GM12878 (cell line): ENCODE data around the gene PRKG1. TPM values are rescaled to one million over a fixed set of nuclear protein-coding genes. Genes with fewer than 3 reads are reported as not detected.
"Not testable (repeated sequence)": the region's sequence is repeated elsewhere in the genome, so short reads cannot be mapped to it uniquely, and the experiment has no call there.

Source experiments
- ATAC-seq: fragments of 200-7000 bp; cut with Tn5 transposase; 3 replicates; pipeline ENCODE4 v1.9.1; 2020; ENCODE audit warnings: mild to moderate bottlenecking, moderate library complexity
- BruUV-seq: library from RNA; stranded (reverse); fragments of 400-500 nt; replicated peaks from 2 replicates; lab custom pipeline; 2021; lab: Mats Ljungman, UMichigan
- CTCF ChIA-PET: fragments of 300-600 bp; sonication (Branson Sonifier 250); formaldehyde crosslinking; extraction: SDS; loops from one replicate; lab custom pipeline; 2021; ENCODE audit warnings: inconsistent platforms; lab: Yijun Ruan, JAX
- POLR2A ChIA-PET: fragments of 350-600 bp; formaldehyde crosslinking; extraction: SDS; loops from one replicate; lab custom pipeline; 2021; ENCODE audit warnings: inconsistent platforms; lab: Charles Lee
- RAD21 ChIA-PET: fragments of 300-600 bp; sonication (Branson Sonifier 250); formaldehyde crosslinking; loops from one replicate; lab custom pipeline; 2023; ENCODE audit warnings: antibody characterized with exemption; ENCODE audit not compliant: unreplicated experiment; lab: Charles Lee
- SMC1A ChIA-PET: fragments of 300-600 bp; sonication (Branson Sonifier 250); formaldehyde crosslinking; loops from one replicate; lab custom pipeline; 2023; ENCODE audit not compliant: unreplicated experiment, uncharacterized antibody; lab: Charles Lee
- DNase-seq: peaks from one replicate; pipeline ENCODE4 v3.0.0-alpha.2; 2011; ENCODE audit warnings: low read depth, low spot score
- FAIRE-seq: peaks from 3 replicates; lab custom pipeline; 2011; peaks lifted over from hg19 to GRCh38; lab: Jason Lieb, UNC
- H2AFZ ChIP-seq: 2 replicates; pipeline ENCODE4 v1.6.0; 2011; ENCODE audit warnings: low read depth, low read length, control low read depth; ENCODE audit not compliant: control insufficient read depth
- H3K27ac ChIP-seq: 2 replicates; pipeline ENCODE4 v1.5.1; 2011; ENCODE audit warnings: control low read depth; ENCODE audit not compliant: control insufficient read depth, insufficient read depth
- H3K27me3 ChIP-seq, 2 experiments: replicated peaks in 1 of 2; 2 replicates each; pipeline versions ENCODE4 v1.6.0 to v1.6.1; 2011; ENCODE audit warnings: low read length in 1 of 2; ENCODE audit not compliant: control insufficient read depth in 2 of 2, insufficient read depth in 2 of 2
- H3K36me3 ChIP-seq, 2 experiments: 2 replicates each; pipeline ENCODE4 v1.5.1; 2011; ENCODE audit warnings: low read length in 1 of 2; ENCODE audit not compliant: control insufficient read depth in 2 of 2, insufficient read depth in 2 of 2
- H3K4me1 ChIP-seq: 2 replicates; pipeline ENCODE4 v1.6.1; 2011; ENCODE audit warnings: mild to moderate bottlenecking, low read length, moderate library complexity, mixed read lengths; ENCODE audit not compliant: control insufficient read depth, insufficient read depth
- H3K4me2 ChIP-seq: 2 replicates; pipeline ENCODE4 v1.6.0; 2011; ENCODE audit warnings: control low read depth; ENCODE audit not compliant: control insufficient read depth, insufficient read depth
- H3K4me3 ChIP-seq: fragments of 200-600 bp; sonication (generic); 2 replicates; pipeline ENCODE4 v1.5.1; 2016
- H3K79me2 ChIP-seq: 2 replicates; pipeline ENCODE4 v1.6.0; 2011; ENCODE audit warnings: low read length; ENCODE audit not compliant: control insufficient read depth, insufficient read depth
- H3K9ac ChIP-seq: 2 replicates; pipeline ENCODE4 v1.8.0; 2011; ENCODE audit warnings: low read length, control low read depth, mixed read lengths; ENCODE audit not compliant: control insufficient read depth, insufficient read depth
- H3K9me3 ChIP-seq: replicated peaks from 3 replicates; pipeline ENCODE4 v1.5.1; 2011; ENCODE audit warnings: mild to moderate bottlenecking, low read length; ENCODE audit not compliant: control insufficient read depth, insufficient read depth
- H4K20me1 ChIP-seq: 2 replicates; pipeline ENCODE4 v1.6.0; 2011; ENCODE audit not compliant: control insufficient read depth, insufficient read depth
- HDAC2 ChIP-seq: fragments of 200-600 bp; sonication (generic); IDR thresholded peaks from 2 replicates; pipeline ENCODE4 v1.6.1; 2017
- SREBF1 ChIP-seq: IDR thresholded peaks from 2 replicates; pipeline ENCODE4 v1.6.1; 2012; ENCODE audit warnings: mild to moderate bottlenecking, low read length
- SREBF2 ChIP-seq: IDR thresholded peaks from 2 replicates; pipeline ENCODE4 v1.6.1; 2012; ENCODE audit warnings: mild to moderate bottlenecking, low read length
- ZBTB40 ChIP-seq: fragments of 450-650 bp; IDR thresholded peaks from 2 replicates; pipeline ENCODE4 v1.6.1; 2016; ENCODE audit warnings: mild to moderate bottlenecking, moderate library complexity, borderline replicate concordance
- WGBS: methylation state at CpG from one replicate; pipeline ENCODE4 v1.1.6; 2016; ENCODE audit warnings: low lambda C conversion rate; ENCODE audit not compliant: insufficient replicate concordance, insufficient coverage; ENCODE audit errors: missing lambda C conversion rate; 5-methylcytosine and 5-hydroxymethylcytosine counted together
- in situ Hi-C: fragments of 300-500 bp; cut with MboI; formaldehyde crosslinking; loops from 9 replicates; pipeline ENCODE4 v1.14.3; 2018; ENCODE audit warnings: mixed read lengths
- intact Hi-C: fragments of 100-400 bp; cut with micrococcal nuclease; formaldehyde crosslinking; loops from one replicate; pipeline ENCODE4 v1.14.2; 2022; ENCODE audit not compliant: unreplicated experiment
- polyA plus RNA-seq, 11 experiments: library from polyadenylated mRNA; depleted of rRNA in 4 of 11; unstranded in 6 of 11; stranded (reverse) in 5 of 11; fragments of >200 nt; fragmentation: Nextera tagmentation in 4 of 11; fragmentation: Illumina TruSeq in 1 of 11; extraction: Ambion mirVana in 4 of 11; extraction: Trizol in 1 of 11; gene quantifications; 1 replicate in 1 of 11; 2 replicates in 10 of 11; pipeline versions ENCODE4 v1.2.1 to v1.2.3, GENCODE V29; 2011 to 2016; ENCODE audit warnings: inconsistent platforms in 2 of 11, missing spikeins in 2 of 11, low read depth in 1 of 11
- total RNA-seq, 4 experiments: library from RNA; depleted of rRNA in 3 of 4; stranded (reverse); fragments of >200 nt in 3 of 4; fragmentation: Illumina TruSeq in 1 of 4; extraction: Trizol in 1 of 4; gene quantifications; 2 replicates each; pipeline versions ENCODE4 v1.2.1 to v1.2.3, GENCODE V29; 2013 to 2021

Gene PRKG1
- total and polyA plus RNA-seq, 10 of the 15 experiments (the other 5 are each of a cell fraction or from before 2014, with no cell fraction given), result 0.04 to 0.05 TPM; not detected in 8

- TF ChIP-seq ZBTB40, result no peak
- no peak for TF ChIP-seq SREBF1
- TF ChIP-seq HDAC2, result no peak
- no peak for TF ChIP-seq SREBF2
- TF ChIP-seq, all 136 proteins: peak for 0
Measured at GRCh38 chr10:51687296-51687695, 613.0 kb downstream of the PRKG1 start (continued).

- FAIRE-seq, H3K27me3 ChIP-seq, H3K9ac ChIP-seq, H3K4me1 ChIP-seq, DNase-seq, H3K27ac ChIP-seq, BruUV-seq, POLR2A ChIA-PET, CTCF ChIA-PET, H3K79me2 ChIP-seq, H3K9me3 ChIP-seq, H2AFZ ChIP-seq, H3K4me2 ChIP-seq, H3K4me3 ChIP-seq, in situ Hi-C loops, intact Hi-C loops, H4K20me1 ChIP-seq, ATAC-seq, H3K36me3 ChIP-seq: not testable (repeated sequence)
- ChIA-PET RAD21 (interaction anchor here (0.7 kb wide), 1 partner anchor 461 kb away, joined by 3 read pairs; no protein-coding TSS in a partner anchor), SMC1A (interaction anchor here (0.7 kb wide), 1 partner anchor 11 kb away, joined by 3 read pairs; no protein-coding TSS in a partner anchor)
- 41% methylated on average over 2 of the region's 2 CpGs for WGBS
Measured at GRCh38 chr10:51688826-51689225, 614.5 kb downstream of the PRKG1 start.
